ENCODE results near the gene NTM.

The NTM gene

DNA sequence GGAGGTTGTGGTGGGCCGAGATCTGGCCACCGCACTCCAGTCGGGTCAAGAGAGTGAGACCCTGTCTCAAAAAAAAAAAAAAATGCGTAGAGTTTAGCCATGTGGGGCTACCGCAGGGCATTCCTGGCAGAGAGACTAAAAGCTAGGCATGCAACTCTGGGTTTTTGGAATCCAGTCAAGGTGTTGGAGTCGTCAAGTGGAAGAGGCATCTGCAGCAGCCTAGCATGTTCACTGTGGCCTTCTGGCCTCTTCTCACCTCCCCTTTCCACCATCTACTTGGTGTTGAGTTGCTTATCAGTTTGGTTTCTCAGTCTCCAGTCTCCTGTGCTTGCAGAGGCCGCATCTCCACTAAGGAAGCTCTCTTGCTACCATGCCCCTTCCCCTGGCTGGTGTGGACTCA, 572.5 kb downstream of the NTM start:
- no peak for DNase-seq

DNA sequence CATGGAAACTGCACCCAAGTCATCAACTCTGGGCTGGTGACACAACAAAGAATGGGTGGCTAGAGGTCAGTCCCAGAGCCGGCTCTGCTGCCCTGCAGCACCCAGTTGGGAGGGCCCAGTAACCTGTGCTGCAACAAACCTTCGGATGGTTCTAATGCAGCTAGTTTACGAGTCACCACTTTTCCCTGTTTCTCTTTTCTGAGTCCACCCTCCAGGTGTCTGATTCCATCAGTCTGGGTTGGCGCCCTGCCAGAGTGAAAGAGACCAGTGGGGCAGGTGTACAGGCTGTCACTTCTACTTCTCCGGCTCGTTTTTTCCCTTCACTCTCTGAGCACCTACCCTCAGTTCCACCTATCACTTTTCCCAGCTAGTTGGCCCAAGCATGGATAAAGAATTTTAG, 572.9 kb downstream of the NTM start:
- no peak for DNase-seq

DNA sequence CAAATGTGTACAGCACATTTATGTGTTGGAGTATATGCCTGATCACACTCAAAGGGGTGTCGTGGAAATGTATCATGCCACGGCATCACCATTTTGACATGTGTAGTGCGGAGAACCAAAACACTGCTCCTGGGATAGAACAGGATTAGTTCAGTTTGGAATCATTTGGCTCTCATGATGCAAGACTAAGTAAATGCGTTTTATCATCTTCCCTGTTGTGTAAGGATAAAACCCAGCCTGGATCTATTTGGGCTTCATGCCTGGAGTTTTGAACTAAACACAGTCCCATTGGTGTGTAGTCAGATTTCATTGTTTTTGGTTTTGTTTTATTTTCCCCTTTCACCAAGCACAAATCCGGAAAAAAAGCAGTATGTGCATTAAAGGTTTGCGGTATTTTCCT, 574.3 kb downstream of the NTM start:
- no peak for DNase-seq

DNA sequence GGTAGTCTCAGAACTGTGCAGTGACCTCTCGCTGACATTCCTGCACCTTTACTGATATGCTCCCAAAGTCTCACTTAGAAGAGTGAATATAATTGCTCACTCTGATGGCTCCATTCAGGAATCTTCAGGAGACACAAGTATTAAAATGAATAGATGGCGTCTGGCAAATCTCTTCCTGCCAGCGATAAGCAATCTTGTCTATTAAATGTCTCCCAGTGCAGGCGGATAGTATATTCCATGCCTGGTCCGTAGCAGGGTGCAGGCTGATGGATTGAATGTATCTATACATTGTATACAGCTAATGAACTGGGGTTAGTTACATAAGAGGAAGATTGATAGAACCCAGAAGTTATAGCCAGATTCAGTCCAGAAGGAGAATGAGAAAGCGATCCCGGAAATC, 575.3 kb downstream of the NTM start:
- DNase-seq: no peak

DNA sequence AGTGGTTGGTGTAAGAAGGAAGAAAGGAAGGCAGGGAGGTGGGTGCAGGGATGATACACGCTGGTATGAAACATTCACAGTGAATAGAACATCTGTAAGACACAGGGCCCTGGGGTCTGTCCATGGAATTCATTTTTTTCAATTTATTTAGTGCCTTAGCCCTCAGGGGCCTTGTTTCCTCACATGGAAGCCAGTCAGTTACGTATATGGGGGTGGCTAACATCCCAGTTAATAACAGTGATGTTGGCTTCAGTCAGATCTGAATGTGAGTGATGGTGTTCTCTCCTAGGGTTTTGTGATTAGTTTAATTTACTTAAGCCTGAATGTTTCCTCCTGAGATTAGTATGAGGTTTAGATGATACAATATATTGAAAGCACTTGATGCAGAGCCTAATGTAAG, 577.1 kb downstream of the NTM start:
- DNase-seq: no peak

DNA sequence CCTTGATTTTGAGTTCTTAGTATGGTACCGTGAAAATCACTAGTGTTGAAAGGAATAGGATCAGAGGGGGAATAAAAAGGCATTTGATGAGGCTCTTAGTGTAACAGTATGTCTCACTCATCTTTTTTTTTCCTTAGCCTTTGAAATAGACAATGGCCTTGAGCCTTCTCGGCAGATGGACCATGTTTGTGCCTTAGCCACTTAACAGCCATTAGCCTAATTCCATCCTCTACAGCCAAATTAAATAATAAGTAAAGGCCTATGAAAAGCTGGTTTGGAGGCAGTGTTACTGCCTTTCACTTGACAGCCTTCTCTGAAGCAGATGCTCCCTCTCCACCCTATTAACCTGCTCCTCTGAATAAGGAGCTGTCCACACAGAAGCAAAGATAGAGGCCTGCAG, 580.7 kb downstream of the NTM start:
- no peak for DNase-seq

DNA sequence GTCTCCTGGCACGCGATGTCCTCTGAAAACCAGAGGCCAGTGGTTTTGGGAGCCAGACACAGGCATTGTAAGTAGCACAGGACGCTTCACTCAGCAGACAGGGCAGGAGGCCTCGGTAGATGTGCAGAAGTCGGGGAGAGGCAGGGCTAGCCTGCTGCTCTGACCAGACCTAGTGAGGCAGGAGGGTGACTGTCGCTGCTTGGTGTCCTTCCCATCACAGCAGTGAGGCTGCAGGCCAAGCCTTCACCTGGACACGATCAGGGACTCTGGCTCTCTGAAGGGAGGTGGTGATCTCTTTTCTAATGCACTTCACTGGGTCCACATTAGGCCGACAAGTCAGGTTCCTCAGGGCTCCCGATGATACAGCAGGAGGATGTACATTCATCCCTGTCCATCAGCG, 583.7 kb downstream of the NTM start:
- DNase-seq: no peak

DNA sequence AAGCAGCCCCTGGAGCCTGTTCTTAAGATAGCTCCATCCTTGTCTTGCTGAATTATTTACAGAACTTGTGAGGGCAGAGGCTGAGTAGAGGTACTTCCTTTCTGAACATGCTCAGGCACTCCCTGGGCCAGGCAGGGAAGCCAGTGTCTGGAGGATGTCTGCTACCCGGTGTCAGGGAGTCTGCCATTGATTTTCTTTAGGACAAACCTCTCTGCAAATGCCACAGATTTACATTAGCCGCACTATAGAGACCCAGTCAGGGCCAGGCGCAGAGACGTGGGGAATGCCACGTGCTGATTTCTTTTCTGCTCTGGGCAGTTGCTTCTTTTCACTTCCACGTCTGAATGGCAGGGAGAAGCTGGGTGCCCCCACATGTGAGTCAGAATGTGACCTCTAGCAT, 585.5 kb downstream of the NTM start:
- DNase-seq: no peak

DNA sequence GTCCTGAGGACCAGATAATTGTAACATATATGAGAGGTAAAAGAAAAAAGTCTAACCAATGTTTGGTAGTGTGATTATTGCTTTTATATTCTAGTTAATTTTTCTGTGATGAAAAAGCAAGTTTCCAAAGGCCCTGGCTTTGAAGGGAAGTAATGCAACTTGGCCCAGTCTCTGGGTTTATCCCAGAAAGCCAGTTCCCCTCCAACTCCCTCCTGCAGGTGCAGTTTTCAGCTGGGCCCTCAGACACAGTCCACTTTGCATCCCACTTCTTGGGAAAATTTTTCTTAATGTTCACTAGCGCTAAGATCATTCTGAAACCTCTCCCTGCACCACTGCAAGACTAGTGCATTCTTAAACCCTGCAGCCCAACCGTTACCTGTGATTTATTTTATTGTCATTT, 586.8 kb downstream of the NTM start:
- no peak for DNase-seq

DNA sequence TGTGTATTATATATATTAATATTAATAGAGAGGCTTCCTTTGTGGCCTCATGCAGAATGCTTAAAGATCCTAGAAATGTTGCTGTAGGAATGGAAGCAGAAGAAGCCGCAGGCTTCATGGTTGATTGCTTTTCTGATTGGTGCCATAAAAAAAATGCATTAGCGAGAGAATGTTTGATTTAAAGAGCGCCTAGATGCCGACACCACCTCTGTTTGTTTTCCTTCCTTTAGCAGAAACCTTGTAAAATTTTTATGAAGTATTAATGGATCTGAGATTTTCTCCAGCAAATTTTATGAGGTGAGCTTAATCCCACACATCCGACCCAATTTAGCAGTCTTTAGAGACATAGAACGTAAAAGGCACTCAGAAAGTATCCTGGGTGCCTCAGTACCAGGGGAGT, 587.5 kb downstream of the NTM start:
- no peak for DNase-seq

DNA sequence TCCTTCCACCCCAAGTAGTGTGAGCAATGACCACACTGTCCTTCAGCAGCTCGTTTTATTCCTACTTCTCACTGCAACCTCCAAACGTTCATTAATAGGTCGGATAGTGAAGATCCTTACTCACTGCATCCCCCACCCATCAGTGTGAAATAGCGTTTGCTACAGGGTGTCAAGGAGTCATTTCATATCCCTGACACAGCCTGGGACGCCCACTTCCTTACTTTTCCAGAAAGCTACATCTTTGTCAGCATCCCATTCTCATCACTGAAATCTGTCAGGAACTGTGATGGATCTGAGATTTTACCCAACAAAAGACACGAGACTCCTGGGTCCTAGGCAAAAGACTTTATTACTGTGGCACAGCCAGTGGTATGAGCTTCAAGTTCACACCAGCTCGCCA, 592.4 kb downstream of the NTM start:
- no peak for DNase-seq

DNA sequence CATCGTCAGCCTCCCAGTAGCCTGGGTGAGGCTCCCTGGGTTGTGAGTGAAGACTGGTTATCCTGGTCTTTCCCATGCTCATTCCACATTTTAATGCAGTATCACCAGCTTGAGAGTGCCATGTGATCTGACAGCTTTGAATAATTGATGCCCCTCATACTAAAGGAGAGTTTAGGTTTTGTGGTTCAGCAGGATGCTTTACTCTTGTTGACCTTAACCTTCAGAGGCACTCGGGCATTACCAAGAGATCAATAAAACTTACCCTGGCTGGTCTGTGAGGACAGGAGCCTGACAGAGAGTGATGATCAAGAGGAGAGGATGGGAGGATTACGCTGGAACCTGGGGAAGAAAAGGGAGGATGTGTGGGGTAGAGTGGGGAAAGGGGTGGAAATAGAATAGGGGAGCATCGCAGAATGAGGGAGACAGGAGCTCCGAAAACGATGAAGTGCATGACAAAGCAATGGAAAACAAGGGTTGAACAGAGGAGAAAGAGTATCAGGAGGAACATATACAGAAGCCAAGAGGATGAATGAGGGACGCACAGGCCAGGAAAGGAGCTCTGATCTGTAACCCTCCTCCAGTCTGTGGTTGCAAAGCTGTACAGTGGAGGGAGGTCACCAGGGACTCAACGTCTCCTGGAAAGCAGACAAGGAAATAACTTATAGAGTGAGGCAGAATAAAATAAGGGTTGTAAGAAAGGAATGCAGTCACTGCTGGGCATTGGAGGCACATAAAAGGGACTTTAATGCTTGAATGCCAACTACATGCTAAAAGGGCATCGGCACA, 594.5 kb downstream of the NTM start:
- no peak for DNase-seq

DNA sequence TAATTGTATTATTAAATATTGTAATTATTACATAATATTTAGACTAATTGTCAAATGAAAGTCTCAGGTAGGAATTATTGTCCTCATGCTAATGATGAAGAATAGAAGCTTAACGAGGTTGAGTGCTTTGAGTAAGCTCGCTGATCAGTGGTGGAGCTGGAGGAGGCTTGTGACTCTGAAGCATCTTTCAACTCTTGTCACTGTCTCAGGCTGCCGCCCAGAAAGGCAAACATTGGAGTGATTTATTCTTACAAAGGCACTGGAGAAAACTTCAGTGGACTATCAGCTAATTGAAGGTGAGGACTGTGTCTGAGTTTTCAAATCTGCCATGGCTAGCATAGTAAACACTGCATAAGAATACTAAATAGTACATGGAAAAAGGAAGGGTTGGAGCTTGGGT, 595.1 kb downstream of the NTM start:
- no peak for DNase-seq

DNA sequence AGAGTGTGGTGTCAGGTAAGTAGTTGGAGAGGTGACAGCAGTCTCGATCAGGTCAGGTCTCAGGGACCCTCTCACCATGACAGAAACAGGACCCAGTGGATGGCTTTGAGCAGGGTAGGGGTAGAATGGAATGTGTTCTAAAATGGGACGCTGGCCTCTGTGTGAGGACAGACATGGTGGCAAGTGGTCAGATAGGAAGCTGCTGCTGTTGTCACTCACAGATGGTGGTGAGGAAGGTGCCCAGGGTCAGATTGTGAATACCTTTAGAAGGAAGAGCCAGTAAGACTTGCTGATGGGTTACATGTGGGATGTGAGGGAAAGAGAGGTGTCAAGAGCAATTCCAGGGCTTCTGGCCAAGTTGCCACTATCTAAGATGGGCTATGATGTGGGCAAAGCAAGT, 596.3 kb downstream of the NTM start:
- DNase-seq: no peak

DNA sequence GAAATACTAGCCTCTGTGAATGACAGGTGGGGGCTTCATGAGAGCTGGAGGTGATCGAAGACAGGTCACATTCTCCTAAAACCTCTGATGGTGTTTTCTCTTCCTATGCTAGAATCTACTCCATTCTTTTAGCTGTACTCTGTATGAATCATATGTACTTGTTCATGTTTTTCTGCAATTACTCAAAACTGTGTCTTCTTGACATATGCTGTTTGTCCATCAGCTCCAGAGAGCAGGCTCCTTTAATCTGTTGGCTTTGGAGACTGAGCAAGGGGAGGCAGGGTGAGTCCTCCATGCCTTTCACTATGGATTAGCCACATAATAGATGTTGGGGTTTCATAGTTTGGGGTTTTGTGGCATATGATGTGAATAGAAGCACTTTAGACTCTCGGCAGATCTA, 598.8 kb downstream of the NTM start:
- DNase-seq: no peak

DNA sequence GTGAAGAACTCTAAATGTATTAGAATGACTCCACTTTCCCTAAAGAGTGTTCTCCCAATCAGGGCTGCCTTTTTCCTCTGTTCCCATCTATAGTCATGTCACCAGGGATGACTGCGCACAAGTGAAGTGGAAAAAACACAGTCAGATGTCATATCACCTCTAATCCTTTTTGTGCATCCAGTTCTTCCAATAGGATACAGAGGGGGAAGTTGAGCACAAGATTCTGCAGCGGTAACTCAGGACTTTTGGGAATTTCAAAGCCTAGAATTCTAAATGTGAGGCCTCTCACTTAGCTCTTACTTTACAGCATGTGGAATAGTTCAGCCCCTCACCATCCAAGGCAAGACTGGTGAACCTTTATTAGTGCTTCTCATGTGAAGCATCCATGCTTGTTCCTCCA, 602.6 kb downstream of the NTM start:
- no peak for DNase-seq

DNA sequence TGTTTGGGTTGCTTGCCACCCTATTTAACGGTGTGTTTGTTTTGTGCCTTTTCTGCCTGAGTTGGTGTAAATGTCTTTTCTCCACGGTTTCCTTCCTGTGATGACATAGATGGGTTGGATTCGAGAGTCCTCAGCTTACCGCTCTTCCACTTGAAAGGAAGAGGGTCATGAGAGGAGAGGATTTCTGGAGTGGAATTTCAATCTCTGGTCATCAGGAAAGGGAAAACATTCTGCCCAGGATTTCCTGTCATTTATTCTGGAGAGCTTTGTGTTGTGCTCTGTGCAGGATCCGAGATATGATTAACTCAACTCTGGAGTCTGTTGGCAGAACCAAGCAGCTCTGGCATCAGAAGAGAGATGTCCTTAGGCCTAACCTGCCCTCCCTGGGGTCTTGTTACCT, 605.2 kb downstream of the NTM start:
- no peak for DNase-seq

DNA sequence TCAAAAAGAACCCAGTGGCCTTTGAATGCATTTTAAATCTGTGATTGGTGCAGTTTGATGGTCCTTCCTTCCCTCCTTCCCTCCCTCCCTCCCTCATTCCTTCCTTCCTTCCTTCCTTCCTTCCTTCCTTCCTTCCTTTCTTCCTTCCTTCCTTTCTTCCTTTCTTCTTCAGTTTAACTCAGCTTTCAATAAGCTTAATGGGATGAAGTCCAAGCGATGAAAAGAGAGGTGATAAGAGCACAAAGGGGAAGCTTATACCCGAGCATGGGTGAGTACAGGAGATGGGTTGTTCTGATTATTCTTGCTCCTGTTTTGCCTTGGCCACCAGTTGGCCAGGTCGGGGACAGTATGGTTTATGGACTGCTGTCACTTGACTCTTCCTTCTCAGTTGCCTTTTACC, 605.6 kb downstream of the NTM start:
- no peak for DNase-seq

DNA sequence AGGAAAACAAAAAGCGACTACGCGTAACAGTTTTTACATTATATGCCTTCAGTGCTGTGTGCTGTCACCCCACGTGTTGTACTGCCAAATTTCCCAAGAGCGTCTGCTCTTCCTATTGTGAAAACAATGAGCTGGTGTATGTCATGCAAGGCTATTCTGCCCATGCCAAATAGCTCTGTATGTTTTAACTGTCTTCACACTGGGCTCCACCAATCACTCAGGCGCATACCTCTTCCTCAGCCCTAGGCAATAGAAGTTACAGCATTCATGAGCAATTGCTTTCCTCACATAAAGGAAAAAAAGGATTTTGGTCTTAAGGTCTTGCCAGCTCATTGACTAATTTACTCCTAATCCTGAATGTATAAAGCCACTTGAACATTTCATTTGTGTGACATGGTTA, 606.8 kb downstream of the NTM start:
- DNase-seq: no peak

DNA sequence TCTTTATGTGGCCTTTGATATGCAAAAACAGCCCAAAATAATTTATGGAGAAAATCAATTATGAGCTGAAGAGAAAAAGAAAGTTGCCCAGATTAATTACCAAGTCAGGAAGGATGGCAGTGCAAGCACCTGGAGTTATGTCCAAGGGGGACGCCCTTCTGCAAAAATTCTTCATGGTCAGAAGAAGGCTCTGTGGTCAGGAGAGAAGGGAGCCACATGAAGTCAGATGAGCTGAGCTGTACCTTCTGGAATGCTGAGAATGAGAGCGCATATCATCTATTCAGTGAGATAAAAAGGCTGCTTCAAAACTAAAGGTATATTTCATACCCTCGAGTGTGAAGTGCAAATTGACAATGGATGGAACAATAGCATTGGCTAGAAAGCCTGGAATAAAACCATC, 607.4 kb downstream of the NTM start:
- DNase-seq: no peak

DNA sequence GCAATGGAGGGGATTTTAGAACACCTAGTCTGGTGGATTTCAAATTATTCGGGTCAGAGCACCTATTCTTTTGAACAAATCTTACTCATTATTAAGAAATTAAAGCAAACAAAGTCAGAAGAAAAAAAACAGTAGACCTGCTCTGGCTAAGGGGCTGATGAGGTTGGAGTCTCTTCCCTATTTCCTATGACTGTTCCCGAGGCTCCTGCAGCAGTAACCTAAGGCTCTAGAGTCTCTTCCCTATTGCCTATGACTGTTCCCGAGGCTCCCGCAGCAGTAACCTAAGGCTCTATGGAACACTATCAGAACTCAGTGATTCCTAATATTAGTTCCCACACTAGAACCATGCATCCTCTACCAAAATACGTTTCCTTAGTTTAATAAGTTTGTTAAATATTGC, 607.9 kb downstream of the NTM start:
- no peak for DNase-seq

DNA sequence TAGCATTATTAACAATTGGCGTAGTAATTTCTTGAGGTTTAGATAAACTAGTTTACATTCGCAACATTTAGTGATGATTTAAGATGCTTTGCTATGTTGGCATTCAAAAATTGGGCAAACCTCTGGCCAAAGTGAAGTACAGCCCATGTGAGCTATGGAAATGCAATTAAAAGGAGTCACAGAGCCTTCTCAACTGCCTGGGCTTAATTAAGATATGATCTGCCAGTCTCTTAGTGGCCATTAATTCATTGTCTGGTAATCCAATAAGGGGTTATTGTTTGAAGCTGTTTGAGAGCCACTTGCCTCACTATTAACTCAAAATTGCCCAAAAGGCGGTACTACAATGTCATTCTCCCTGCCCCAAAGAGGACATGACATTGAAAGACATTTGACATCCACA, 608.9 kb downstream of the NTM start:
- no peak for DNase-seq

DNA sequence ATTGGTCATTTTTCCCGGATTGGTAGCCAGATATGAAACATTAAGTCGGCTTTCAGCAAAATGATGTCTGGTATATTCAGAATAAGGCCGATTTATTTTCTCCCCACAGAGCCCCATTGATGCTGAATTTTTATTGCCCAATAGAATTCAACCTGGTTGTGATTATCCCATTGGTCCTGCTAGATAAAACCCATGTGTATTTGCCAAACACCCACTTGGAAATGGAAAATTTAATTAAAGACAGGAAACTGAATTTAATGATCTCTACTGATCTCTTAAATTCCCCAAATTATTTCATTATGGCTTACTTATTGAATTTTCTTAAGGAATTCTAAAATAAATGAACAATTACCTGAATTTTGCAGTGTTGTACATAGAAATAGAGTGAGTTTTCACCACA, 609.8 kb downstream of the NTM start:
- no peak for DNase-seq

DNA sequence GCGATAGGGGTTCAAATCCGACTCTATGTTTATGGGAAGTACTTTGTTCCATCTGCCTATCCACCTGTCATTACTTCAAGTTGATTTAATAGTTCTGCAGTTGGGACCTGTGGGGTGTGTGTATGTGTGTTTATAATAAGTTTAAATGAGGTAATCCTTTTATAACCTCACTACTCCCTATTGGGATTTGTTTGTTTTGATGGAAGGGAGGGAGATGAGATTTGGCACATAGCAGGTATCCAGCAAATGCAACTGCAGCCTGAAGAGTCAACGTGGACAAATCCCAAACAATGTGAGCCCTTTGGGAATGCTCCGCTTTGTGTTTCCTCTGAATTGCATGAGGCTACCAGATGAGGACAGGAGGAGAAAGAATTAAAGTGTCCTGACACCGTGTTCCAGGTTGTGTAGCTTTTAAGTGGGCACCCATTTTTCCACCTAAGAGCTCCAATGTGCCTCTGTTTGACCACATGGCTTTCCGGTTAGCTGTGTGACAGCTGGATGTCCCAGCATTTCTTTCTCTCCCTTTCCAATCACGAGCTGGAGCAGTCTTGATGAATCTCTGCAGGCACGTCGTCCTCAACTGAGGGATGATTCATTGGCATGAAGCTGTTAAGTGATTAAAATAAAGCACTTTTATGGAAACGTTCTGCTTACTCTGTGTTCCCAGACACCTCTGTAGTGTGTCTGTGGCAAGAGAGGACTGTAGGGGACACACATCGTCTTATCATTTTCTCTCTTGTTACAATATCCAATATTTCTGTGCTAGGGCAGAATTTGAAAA, 610.7 kb downstream of the NTM start:
- no peak for DNase-seq

DNA sequence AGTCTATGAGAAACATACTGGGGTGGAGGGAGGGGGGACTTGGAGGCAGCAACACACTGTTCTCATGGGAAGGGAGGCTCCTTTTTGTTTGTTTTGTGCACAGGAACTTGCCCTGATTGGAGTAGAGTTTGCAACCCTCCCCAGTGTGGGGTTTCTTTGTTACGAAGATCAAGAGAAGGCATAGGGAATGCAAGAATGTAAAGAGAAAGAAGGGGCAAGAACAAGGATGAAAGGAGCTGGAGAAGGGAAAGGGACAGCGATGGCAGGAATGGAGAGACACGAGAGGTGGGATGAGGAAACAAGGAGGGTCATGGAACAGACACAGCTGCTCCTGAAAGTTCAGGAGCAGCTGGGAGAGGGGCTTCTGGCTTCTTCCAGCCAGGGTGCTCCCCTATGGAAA, 611.7 kb downstream of the NTM start:
- DNase-seq: no peak
